HUES6 (cell line): ENCODE data around the gene ANTXR1.

ENCODE experiments used
- H3K27ac ChIP-seq: 2 replicates; pipeline ENCODE4 v1.7.0; 2013; ENCODE audit warnings: low read depth, mild to moderate bottlenecking, low read length, inconsistent platforms
- H3K27me3 ChIP-seq: 2 replicates; pipeline ENCODE4 v1.6.1; 2013; ENCODE audit warnings: low read length; ENCODE audit not compliant: control insufficient read depth, insufficient read depth
- H3K36me3 ChIP-seq: 2 replicates; pipeline ENCODE4 v1.6.1; 2013; ENCODE audit warnings: low read length; ENCODE audit not compliant: control insufficient read depth, insufficient read depth
- H3K4me1 ChIP-seq: 2 replicates; pipeline ENCODE4 v1.6.1; 2013; ENCODE audit warnings: low read length; ENCODE audit not compliant: control insufficient read depth, insufficient read depth
- H3K4me3 ChIP-seq: 2 replicates; pipeline ENCODE4 v1.5.1; 2013; ENCODE audit warnings: low read depth, low read length
- H3K9ac ChIP-seq: one replicate; pipeline ENCODE4 v1.6.1; 2013; ENCODE audit warnings: mild to moderate bottlenecking, low read length
- H3K9me3 ChIP-seq: 2 replicates; pipeline ENCODE4 v1.6.1; 2013; ENCODE audit warnings: low read depth, low read length; ENCODE audit not compliant: control insufficient read depth, insufficient read depth

The ANTXR1 gene

DNA sequence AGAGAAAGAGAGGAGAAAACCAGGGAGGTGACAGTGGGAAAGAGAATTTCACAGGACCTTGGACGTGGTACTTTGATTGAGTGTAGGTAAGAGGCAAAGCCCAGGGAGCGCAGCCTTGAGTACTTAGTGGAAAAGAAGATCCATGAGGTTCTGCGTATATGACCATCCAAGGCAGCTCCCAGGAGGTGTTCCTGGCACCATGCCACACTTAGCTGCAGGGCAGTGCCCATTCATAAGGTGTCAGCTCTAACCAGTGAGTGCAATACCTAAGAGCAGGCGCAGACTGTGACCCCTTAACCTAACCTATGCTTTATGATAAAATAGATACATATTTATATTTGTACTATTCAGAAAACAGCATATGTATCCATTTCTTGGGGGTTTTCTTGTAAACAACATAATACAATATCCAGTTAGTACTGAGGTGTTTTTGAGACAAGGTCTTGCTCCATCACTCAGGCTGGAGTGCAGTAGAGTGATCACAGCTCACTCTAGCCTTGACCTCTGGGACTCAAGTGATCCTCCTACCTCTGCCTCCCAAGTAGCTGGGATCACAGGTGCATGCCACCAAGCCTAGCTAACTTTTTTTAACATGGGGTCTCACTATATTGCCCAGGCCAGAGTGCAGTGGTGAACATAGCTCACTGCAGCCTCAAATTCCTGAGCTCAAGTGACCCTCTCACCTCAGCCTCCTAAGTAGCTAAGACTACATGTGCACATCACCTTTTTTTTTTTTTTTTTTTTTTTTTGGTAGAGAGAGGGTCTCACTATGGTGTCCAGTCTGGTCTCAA, 199.5 kb downstream of the ANTXR1 start:
- H3K9me3 ChIP-seq = no peaks in the 10 kb centered on the region; the same call in 1 of the 2 replicates
- no peaks in the 10 kb centered on the region for H3K36me3 ChIP-seq
- H3K4me1 ChIP-seq = peaks cover 35% of the 10 kb centered on the region
- no peak overlapping the region for H3K4me3 ChIP-seq
- no peak overlapping the region for H3K27ac ChIP-seq
- no peaks in the 10 kb centered on the region for H3K27me3 ChIP-seq
- H3K9ac ChIP-seq = no peak overlapping the region

DNA sequence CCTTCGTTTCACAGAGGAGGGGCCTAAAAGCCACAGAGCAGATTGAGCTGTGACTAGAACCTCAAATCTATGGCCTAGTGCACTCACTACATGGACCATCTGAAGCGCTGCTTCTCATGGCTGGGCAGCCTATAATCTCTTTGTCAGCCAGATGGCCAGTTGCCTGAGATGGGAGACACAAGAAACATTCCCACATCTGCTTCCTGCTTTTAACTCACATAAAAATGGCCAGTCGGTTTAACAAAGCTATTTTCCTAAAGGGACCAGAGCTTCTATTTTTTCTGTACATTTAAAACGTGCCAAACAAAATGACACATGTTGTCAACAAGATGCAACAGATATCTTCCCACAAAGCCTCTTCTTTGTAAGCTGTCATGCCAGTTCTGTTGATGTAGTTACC, 200.2 kb downstream of the ANTXR1 start:
- Histone ChIP-seq H3K4me1 (peaks cover 35% of the 10 kb centered on the region), H3K27ac (no peak overlapping the region)

DNA sequence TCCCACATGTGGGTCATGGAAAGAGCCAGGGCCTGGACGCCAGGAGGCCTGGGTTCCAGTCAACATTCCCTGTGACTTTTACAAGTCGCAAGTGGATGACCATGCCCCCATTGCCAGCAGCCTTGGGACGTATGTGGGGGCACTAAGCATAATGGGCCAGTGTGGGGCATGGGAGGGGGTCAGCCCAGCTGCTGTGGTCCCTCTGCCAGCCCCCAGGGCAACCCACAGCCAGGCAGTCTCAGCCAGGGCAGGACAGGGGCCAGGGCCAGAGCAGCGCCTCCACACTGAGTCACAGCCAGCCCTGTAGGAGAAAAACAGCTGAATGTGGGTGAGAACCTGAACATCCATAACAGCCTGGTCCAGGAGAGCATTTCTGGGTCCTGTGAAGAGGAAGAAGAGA, 200.8 kb downstream of the ANTXR1 start:
- H3K36me3 ChIP-seq = no peaks in the 10 kb centered on the region
- no peaks in the 10 kb centered on the region for H3K9me3 ChIP-seq
- no peaks in the 10 kb centered on the region for H3K27me3 ChIP-seq
- H3K9ac ChIP-seq = no peak overlapping the region
- H3K4me1 ChIP-seq = peaks cover 32% of the 10 kb centered on the region
- H3K4me3 ChIP-seq = no peak overlapping the region
- no peak overlapping the region for H3K27ac ChIP-seq

More for the DNA sequence above, 200.2 kb downstream of the ANTXR1 start:
- no peaks in the 10 kb centered on the region for H3K9me3 ChIP-seq
- no peaks in the 10 kb centered on the region for H3K27me3 ChIP-seq
- H3K4me3 ChIP-seq = no peak overlapping the region
- H3K36me3 ChIP-seq = no peaks in the 10 kb centered on the region
- no peak overlapping the region for H3K9ac ChIP-seq

DNA sequence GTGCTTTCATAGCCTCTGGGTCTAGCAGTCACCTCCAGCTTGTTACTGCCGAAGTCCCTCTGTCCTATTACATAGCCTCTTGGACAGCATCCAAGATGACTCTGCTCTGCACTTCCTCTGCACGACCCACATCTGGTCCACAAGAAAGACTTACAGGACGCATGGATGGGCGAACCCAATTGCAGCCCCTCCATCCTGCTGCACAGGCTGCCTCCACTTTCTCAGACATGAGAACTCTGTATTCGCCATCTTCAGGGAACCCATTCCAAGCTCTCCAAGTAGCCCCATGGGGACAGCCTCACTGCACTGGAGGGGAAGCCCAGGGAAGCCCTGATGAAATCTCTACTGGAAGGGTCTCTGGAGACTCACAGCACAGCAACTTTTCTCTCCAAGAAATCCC, 201.9 kb downstream of the ANTXR1 start:
- Histone ChIP-seq H3K36me3 (no peaks in the 10 kb centered on the region), H3K27me3 (no peaks in the 10 kb centered on the region), H3K4me1 (peaks cover 20% of the 10 kb centered on the region), H3K9me3 (no peaks in the 10 kb centered on the region), H3K4me3 (no peak overlapping the region), H3K27ac (no peak overlapping the region), H3K9ac (no peak overlapping the region)

DNA sequence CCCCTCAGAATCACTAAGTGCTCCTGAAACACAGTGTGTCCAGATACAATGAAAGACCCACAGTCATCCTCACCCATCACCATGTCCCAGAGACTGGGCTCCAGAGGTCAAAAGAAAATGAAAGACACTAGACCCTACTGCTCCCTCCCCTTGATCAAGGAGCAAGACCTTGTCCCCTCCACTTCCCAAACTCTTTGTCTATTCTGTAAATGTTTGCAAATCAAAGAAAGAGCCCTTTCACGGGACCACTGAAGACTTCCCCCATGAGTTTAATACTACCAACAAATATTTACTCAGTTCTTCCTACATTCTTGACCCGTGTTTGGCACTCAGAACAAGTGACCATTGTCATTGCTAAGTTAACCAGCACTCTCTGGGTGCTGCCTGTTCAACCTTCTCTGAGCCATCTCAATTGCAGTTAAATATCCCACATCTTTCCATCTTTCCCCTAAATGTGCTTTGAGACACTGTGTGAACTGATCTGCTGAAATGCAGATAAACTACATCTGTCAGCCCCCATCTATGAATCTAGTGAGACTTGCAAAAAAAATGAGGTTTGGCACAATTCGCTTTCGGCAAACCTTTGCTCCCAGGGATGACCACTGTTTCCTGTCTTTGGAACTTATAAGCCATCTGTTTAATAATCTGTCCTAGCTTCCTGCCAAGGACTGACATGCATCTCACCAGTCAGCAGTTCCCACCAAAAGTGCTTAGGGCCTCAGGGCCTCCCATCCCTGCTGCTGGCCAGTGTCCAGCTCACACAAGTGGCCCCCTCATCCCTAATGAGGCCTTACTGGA, 203.8 kb downstream of the ANTXR1 start:
- Histone ChIP-seq H3K36me3 (no peaks in the 10 kb centered on the region), H3K4me3 (no peak overlapping the region), H3K27ac (no peak overlapping the region), H3K27me3 (no peaks in the 10 kb centered on the region), H3K9ac (no peak overlapping the region), H3K9me3 (no peaks in the 10 kb centered on the region), H3K4me1 (peaks cover 4% of the 10 kb centered on the region; the same call in 1 of the 2 replicates)

DNA sequence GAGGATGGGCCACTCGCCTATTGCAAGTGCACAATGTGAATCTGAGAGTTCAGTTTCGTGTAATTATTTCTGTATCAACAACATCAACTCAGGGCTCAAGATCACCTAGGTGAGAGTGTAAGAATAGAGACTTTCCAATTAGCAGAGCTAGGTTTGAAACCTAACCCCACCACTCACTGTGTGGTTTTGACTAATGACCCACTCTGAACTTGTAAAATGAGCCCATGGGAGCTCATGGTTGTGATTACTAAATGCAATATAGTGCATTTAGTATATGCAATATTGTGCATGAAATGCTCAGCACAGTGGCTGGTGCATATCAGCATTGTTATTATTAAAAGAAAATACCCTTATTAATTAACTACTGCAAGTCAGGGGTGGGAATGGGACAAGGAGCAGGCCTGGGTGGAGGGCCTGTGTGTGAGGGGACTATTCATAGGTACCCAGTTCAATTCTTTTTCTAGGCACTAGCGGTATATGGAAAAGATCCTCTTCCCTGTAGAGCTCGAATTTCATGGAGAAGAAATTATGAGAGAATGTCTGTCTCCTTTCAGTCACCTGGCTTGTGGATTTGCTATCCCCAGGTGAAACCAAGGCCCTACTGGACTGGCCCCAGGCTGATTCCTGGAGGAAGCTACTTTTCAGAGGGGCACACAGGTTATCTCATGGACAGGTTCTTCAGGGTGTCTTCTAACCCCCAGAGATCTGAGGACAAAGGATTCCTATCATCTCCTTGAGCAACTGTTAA, 204.5 kb downstream of the ANTXR1 start:
- H3K36me3 ChIP-seq = no peaks in the 10 kb centered on the region
- H3K27ac ChIP-seq = no peak overlapping the region
- no peak overlapping the region for H3K9ac ChIP-seq
- H3K9me3 ChIP-seq = no peaks in the 10 kb centered on the region
- no peaks in the 10 kb centered on the region for H3K4me1 ChIP-seq
- H3K4me3 ChIP-seq = no peak overlapping the region
- no peaks in the 10 kb centered on the region for H3K27me3 ChIP-seq

DNA sequence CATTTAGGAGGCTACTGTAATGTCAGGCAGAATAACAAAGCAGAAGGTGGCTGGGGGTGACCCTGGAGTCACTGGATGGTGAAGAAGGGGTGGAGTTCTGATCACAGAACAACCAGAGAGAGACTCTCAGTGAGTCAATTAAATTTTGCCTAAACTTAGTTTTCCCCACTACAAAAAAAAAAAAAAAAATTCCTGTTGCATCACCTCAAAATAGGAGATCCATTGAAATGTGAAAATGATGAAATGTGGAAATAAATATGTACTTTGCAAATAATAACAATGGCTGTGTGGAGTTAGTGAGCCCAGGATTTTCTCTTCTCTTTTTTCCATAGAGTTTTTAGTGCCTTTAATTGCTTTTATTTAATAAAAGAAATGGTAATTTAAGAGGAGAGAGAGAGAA, 208.5 kb downstream of the ANTXR1 start:
- Histone ChIP-seq H3K4me3 (no peak overlapping the region), H3K27me3 (no peaks in the 10 kb centered on the region), H3K27ac (no peak overlapping the region), H3K9me3 (no peaks in the 10 kb centered on the region), H3K36me3 (no peaks in the 10 kb centered on the region), H3K9ac (no peak overlapping the region), H3K4me1 (peaks cover 8% of the 10 kb centered on the region)

DNA sequence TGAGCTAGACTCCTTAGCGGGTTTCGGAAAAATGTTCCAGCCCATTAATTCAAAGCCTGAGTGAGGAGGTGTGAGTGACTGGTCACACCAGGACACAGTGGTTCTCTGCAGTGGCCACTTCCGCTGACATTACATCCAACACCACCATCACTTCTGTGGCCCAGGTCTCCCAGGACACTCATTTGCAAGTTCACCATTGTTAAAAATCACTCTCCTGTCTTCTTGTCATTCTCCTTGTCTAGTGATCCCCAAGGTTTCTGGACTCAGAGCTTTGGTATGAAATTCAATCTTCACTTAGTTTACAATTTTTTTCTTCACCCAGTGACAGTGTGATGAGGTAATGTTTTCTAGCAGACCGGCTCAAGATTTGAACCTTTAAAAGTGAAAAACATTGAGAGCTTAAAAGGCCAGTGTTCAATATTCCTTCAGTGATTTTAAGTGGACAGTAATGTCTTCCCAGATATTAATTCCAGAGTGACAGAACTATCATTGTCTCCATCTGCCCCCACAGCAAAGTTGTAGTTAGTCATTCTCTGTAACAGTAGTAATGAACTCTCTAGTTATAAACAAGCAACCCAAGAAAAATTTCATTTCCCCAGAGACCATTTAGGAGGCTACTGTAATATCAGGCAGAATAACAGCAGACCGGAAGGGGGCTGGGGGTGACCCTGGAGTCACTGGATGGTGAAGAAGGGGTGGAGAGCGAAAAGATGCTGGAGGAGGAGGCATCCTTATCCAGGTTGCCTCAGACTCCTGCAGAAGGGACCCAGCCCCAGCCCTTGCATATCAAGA, 209.2 kb downstream of the ANTXR1 start:
- Histone ChIP-seq H3K4me3 (no peak overlapping the region), H3K9me3 (no peaks in the 10 kb centered on the region), H3K27me3 (no peaks in the 10 kb centered on the region), H3K27ac (no peak overlapping the region), H3K4me1 (peaks cover 8% of the 10 kb centered on the region), H3K36me3 (no peaks in the 10 kb centered on the region), H3K9ac (no peak overlapping the region)

DNA sequence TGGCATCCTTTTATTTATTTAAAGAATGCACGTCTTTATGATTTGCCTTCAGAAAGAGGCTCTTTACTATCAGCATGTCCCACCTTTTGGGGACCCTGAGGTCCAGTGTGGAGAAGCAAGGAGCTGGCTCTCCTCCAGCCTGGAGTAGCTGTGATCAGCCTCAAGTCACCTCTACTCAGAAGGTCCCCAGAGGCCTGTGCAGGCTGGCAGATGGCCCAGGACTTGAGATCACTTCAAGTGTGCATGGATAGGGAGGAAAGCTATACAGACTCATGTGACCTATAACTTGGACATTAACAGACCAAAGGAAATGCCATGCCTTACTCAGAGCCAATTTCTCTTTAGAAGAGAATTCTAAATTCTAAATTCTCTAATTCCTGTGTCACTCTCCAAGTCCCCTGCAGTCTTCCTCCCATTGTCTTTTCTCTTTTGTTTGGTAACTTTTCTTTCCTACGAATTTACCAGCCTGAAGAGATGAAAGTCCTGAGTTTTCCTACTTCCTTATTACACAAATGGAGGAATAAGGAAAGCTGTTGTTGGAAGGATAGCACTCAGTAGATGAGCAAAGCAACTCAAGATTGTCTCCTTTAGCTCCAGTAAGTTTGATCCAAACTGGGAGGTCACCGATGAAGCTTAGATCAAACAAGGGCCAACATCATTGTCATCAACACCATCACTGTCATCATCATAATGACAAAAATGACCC, 210.1 kb downstream of the ANTXR1 start:
- Histone ChIP-seq H3K9me3 (no peaks in the 10 kb centered on the region), H3K36me3 (no peaks in the 10 kb centered on the region), H3K27me3 (no peaks in the 10 kb centered on the region), H3K27ac (no peak overlapping the region), H3K4me3 (no peak overlapping the region), H3K9ac (no peak overlapping the region), H3K4me1 (peaks cover 8% of the 10 kb centered on the region)
